ENCODE results near the gene TTC29. TPM values are rescaled to one million over a fixed set of nuclear protein-coding genes. Genes with fewer than 3 reads are reported as not detected.

TTC29 gene
- total and polyA plus RNA-seq, 2 experiments from 2014 or later: 0.52 to 0.60 TPM

GRCh38 chr4:146763560-146763959 is 182.1 kb downstream of the TTC29 start (continued):
- TF ChIP-seq ZNF462 (CRISPR knock-in tag; IDR thresholded peaks at IDR 0.05) (no peak), POLR2AphosphoS5 (IDR thresholded peaks at IDR 0.05; ENCODE audit: low read depth) (no peak)

GRCh38 chr4:146762016-146762415 is 183.6 kb downstream of the TTC29 start:
- no peak overlapping the region for H2AFZ ChIP-seq
- H4K20me1 ChIP-seq (replicated peaks; ENCODE audit: insufficient read depth): no peaks in the 10 kb centered on the region
- H3K4me1 Mint-ChIP-seq: no peaks in the 10 kb centered on the region
- no peaks in the 10 kb centered on the region for H3K36me3 ChIP-seq (ENCODE audit: insufficient read depth)
- H3K9me3 Mint-ChIP-seq: peaks cover 3% of the 10 kb centered on the region; the same call in 2 of the 3 replicates
- no peaks in the 10 kb centered on the region for H3K36me3 Mint-ChIP-seq (ENCODE audit: low read depth)
- no peak overlapping the region for H3K4me2 ChIP-seq
- no peaks in the 10 kb centered on the region for H3F3A ChIP-seq (replicated peaks; ENCODE audit: low read depth)
- no peaks in the 10 kb centered on the region for H3K9me2 ChIP-seq (ENCODE audit: insufficient read depth)
- H3K79me2 ChIP-seq (replicated peaks; ENCODE audit: insufficient read depth): no peaks in the 10 kb centered on the region
- no peaks in the 10 kb centered on the region for H3K4me1 ChIP-seq (ENCODE audit: insufficient read depth)
- H3K27me3 Mint-ChIP-seq (ENCODE audit: insufficient read depth, low read depth, poor library complexity): peaks cover 2% of the 10 kb centered on the region
- H3K4me3 Mint-ChIP-seq: no peak overlapping the region
- no peak overlapping the region for H3K27ac ChIP-seq (ENCODE audit: low read depth)
- no peak overlapping the region for H3K4me3 ChIP-seq
- no peaks in the 10 kb centered on the region for H3K27me3 ChIP-seq (ENCODE audit: insufficient read depth)
- H3K27ac Mint-ChIP-seq: no peak overlapping the region
- DNase-seq (ENCODE audit: low spot score) (no peak), ATAC-seq (no peak)
- no peak for TF ChIP-seq ETS1 (IDR thresholded peaks at IDR 0.05)
- TF ChIP-seq POLR2AphosphoS5 (IDR thresholded peaks at IDR 0.05; ENCODE audit: low read depth): no peak
- TF ChIP-seq CTCF (conservative IDR thresholded peaks at IDR 0.05; ENCODE audit: low read depth in 2 of 2): no peak
- TF ChIP-seq NANOG (IDR thresholded peaks at IDR 0.05; ENCODE audit: borderline replicate concordance): no peak
- no peak for TF ChIP-seq ZNF331 (CRISPR knock-in tag; IDR thresholded peaks at IDR 0.05; ENCODE audit: low read depth)
- no peak for TF ChIP-seq STAT1 (IDR thresholded peaks at IDR 0.05; ENCODE audit: unreplicated experiment)
- no peak for TF ChIP-seq EZH2phosphoT487 (IDR thresholded peaks at IDR 0.05; ENCODE audit: unreplicated experiment)
- TF ChIP-seq REST (IDR thresholded peaks at IDR 0.05; ENCODE audit: unreplicated experiment): no peak
- no peak for TF ChIP-seq JUNB (IDR thresholded peaks at IDR 0.05; ENCODE audit: unreplicated experiment)

Data from GM23338 (cell line).